HEK293 (cell line): ENCODE results near the gene AGAP1.
A peak's percentile ranks its signal among the peaks of the same experiment; 100 is the strongest.

ENCODE experiments used
- CTCF ChIA-PET: fragments of 350-600 bp; formaldehyde crosslinking; extraction: SDS; loops from one replicate; lab custom pipeline; 2021; ENCODE audit warnings: antibody characterized with exemption; lab: Yijun Ruan, JAX
- POLR2A ChIA-PET: fragments of 300-600 bp; formaldehyde crosslinking; extraction: SDS; loops from one replicate; lab custom pipeline; 2020; ENCODE audit warnings: antibody characterized with exemption, inconsistent platforms; lab: Yijun Ruan, JAX
- H3K27ac ChIP-seq: fragments of 200-500 bp; sonication (Bioruptor generic); 2 replicates; pipeline ENCODE4 v1.5.1; 2014; ENCODE audit warnings: low read depth, low read length, control low read depth, inconsistent platforms; ENCODE audit errors: extremely low read depth
- H3K36me3 ChIP-seq, 2 experiments: fragments of 200-500 bp in 1 of 2; sonication (Bioruptor generic) in 1 of 2; 1 replicate in 1 of 2; 2 replicates in 1 of 2; pipeline ENCODE4 v1.5.1; 2014 to 2017; ENCODE audit warnings: inconsistent platforms in 2 of 2, low read length in 2 of 2; ENCODE audit not compliant: control insufficient read depth in 2 of 2, insufficient read depth in 1 of 2
- H3K4me1 ChIP-seq: fragments of 200-500 bp; sonication (Bioruptor generic); 2 replicates; pipeline ENCODE4 v1.5.1; 2014; ENCODE audit warnings: mild to moderate bottlenecking, low read length, inconsistent platforms; ENCODE audit not compliant: control insufficient read depth, insufficient read depth
- H3K4me3 ChIP-seq: 2 replicates; pipeline ENCODE4 v1.5.1; 2011; ENCODE audit warnings: low read depth, mild to moderate bottlenecking, control low read depth, low read length, moderate library complexity
- H3K9me3 ChIP-seq: fragments of 200-500 bp; sonication (Bioruptor generic); 2 replicates; pipeline ENCODE4 v1.5.1; 2014; ENCODE audit warnings: low read depth, low read length, inconsistent platforms; ENCODE audit not compliant: control insufficient read depth, insufficient read depth
- AEBP2 ChIP-seq: fragments of 450-650 bp; formaldehyde crosslinking; IDR thresholded peaks from 2 replicates; pipeline ENCODE4 v1.5.1; 2016; ENCODE audit warnings: missing biosample characterization, missing genetic modification characterization, borderline replicate concordance
- ATF2 ChIP-seq: fragments of 450-650 bp; formaldehyde crosslinking; IDR thresholded peaks from 2 replicates; pipeline ENCODE4 v1.5.1; 2016; ENCODE audit warnings: missing biosample characterization, missing genetic modification characterization, low read depth
- BCL11B ChIP-seq: fragments of 450-650 bp; formaldehyde crosslinking; IDR thresholded peaks from 2 replicates; pipeline ENCODE4 v1.5.1; 2016; ENCODE audit warnings: low read depth, missing biosample characterization, missing genetic modification characterization
- FEZF1 ChIP-seq: fragments of 450-650 bp; formaldehyde crosslinking; IDR thresholded peaks from 2 replicates; pipeline ENCODE4 v1.5.1; 2016; ENCODE audit warnings: missing biosample characterization, missing genetic modification characterization
- HIC1 ChIP-seq: fragments of 450-650 bp; formaldehyde crosslinking; IDR thresholded peaks from 2 replicates; pipeline ENCODE4 v1.5.1; 2016; ENCODE audit warnings: missing biosample characterization, missing genetic modification characterization
- IKZF3 ChIP-seq: fragments of 450-650 bp; IDR thresholded peaks from 2 replicates; pipeline ENCODE4 v1.5.0; 2018; ENCODE audit warnings: missing biosample characterization, mild to moderate bottlenecking, missing genetic modification characterization, moderate library complexity
- KLF7 ChIP-seq: fragments of 450-650 bp; formaldehyde crosslinking; IDR thresholded peaks from 2 replicates; pipeline ENCODE4 v1.5.1; 2016; ENCODE audit warnings: missing biosample characterization, missing genetic modification characterization, borderline replicate concordance
- KLF8 ChIP-seq: fragments of 450-650 bp; formaldehyde crosslinking; IDR thresholded peaks from 2 replicates; pipeline ENCODE4 v1.5.1; 2016; ENCODE audit warnings: missing biosample characterization, missing genetic modification characterization
- MEIS1 ChIP-seq: sonication (generic); formaldehyde crosslinking; IDR thresholded peaks from 2 replicates; pipeline ENCODE4 v1.8.1; 2022; ENCODE audit warnings: missing genetic modification reagents, mild to moderate bottlenecking, borderline replicate concordance
- PRDM2 ChIP-seq: fragments of 450-650 bp; formaldehyde crosslinking; IDR thresholded peaks from 2 replicates; pipeline ENCODE4 v1.5.1; 2016; ENCODE audit warnings: missing biosample characterization, missing genetic modification characterization, borderline replicate concordance
- ZBTB48 ChIP-seq: fragments of 450-650 bp; formaldehyde crosslinking; IDR thresholded peaks from 2 replicates; pipeline ENCODE4 v1.5.1; 2016; ENCODE audit warnings: missing biosample characterization, missing genetic modification characterization
- ZEB2 ChIP-seq: fragments of 450-650 bp; formaldehyde crosslinking; IDR thresholded peaks from 2 replicates; pipeline ENCODE4 v1.5.1; 2016; ENCODE audit warnings: missing biosample characterization, missing genetic modification characterization
- ZFP3 ChIP-seq: fragments of 450-650 bp; formaldehyde crosslinking; IDR thresholded peaks from 2 replicates; pipeline ENCODE4 v1.5.1; 2016; ENCODE audit warnings: low read depth, missing biosample characterization, missing genetic modification characterization
- ZFP37 ChIP-seq: fragments of 450-650 bp; formaldehyde crosslinking; IDR thresholded peaks from 2 replicates; pipeline ENCODE4 v1.5.1; 2016; ENCODE audit warnings: missing biosample characterization, missing genetic modification characterization
- ZNF221 ChIP-seq: fragments of 450-650 bp; formaldehyde crosslinking; IDR thresholded peaks from 2 replicates; pipeline ENCODE4 v1.5.1; 2017; ENCODE audit warnings: missing biosample characterization, missing genetic modification characterization, borderline replicate concordance
- ZNF433 ChIP-seq: fragments of 450-650 bp; formaldehyde crosslinking; IDR thresholded peaks from 2 replicates; pipeline ENCODE4 v1.5.1; 2016; ENCODE audit warnings: missing biosample characterization, missing genetic modification characterization, low read depth
- ZNF544 ChIP-seq: fragments of 450-650 bp; formaldehyde crosslinking; IDR thresholded peaks from 2 replicates; pipeline ENCODE4 v1.5.0; 2017; ENCODE audit warnings: missing biosample characterization, missing genetic modification characterization
- ZNF654 ChIP-seq: fragments of 450-650 bp; formaldehyde crosslinking; IDR thresholded peaks from 2 replicates; pipeline ENCODE4 v1.5.1; 2016; ENCODE audit warnings: low read depth, missing biosample characterization, missing genetic modification characterization
- ZNF704 ChIP-seq: fragments of 450-650 bp; formaldehyde crosslinking; IDR thresholded peaks from 2 replicates; pipeline ENCODE4 v1.5.1; 2016; ENCODE audit warnings: missing biosample characterization, missing genetic modification characterization
- ZNF76 ChIP-seq: fragments of 450-650 bp; formaldehyde crosslinking; IDR thresholded peaks from 2 replicates; pipeline ENCODE4; 2016; ENCODE audit warnings: low read depth, missing biosample characterization, missing genetic modification characterization, borderline replicate concordance
- ZNF843 ChIP-seq: fragments of 450-650 bp; formaldehyde crosslinking; IDR thresholded peaks from 2 replicates; pipeline ENCODE4 v1.5.1; 2016; ENCODE audit warnings: missing biosample characterization, missing genetic modification characterization

AGAP1 gene

GRCh38 chr2:236180076-236180816 lies 686.4 kb downstream of the AGAP1 start (continued):
- no peak for TF ChIP-seq ZNF433
- TF ChIP-seq FEZF1 (tag by site-specific recombination): no peak
- TF ChIP-seq BCL11B (tag by site-specific recombination): peak; percentile 65
- no peak for TF ChIP-seq ZFP37 (tag by site-specific recombination)
- TF ChIP-seq HIC1: peak; percentile 37; the same call in 1 of the 2 replicates
- TF ChIP-seq ZNF843 (tag by site-specific recombination): 0 out of 2 replicates have a peak, but pooled peaks have one; percentile 19
- no peak for TF ChIP-seq AEBP2 (tag by site-specific recombination)
- no peak for TF ChIP-seq ZNF76 (tag by site-specific recombination)
- no peak for TF ChIP-seq ZNF544 (tag by site-specific recombination)
- TF ChIP-seq ZNF704 (tag by site-specific recombination): no peak

GRCh38 chr2:236180831-236181453 lies 687.1 kb downstream of the AGAP1 start:
- H3K4me3 ChIP-seq: no peak overlapping the region
- POLR2A ChIA-PET: interaction anchor here (1.0 kb wide), 1 partner anchor 401 kb away, joined by 3 read pairs; no protein-coding TSS in a partner anchor
- H3K9me3 ChIP-seq: no peaks in the 10 kb centered on the region
- CTCF ChIA-PET: interaction anchor here (0.6 to 8.2 kb wide), 37 partner anchors 9 to 1520 kb away, joined by 3 to 146 read pairs (median 4); no protein-coding TSS in a partner anchor
- no peak overlapping the region for H3K27ac ChIP-seq
- no peaks in the 10 kb centered on the region for H3K36me3 ChIP-seq
- H3K4me1 ChIP-seq: peaks cover 4% of the 10 kb centered on the region; the same call in 1 of the 2 replicates
- TF ChIP-seq MEIS1 (CRISPR knock-in tag) (no peak), ATF2 (no peak), ZFP37 (tag by site-specific recombination) (no peak), ZEB2 (no peak), ZNF704 (tag by site-specific recombination) (no peak), ZNF221 (tag by site-specific recombination) (no peak), PRDM2 (no peak), KLF8 (no peak), ZNF654 (tag by site-specific recombination) (peak; percentile 72), ZFP3 (tag by site-specific recombination) (no peak), ZBTB48 (no peak), IKZF3 (tag by site-specific recombination) (peak; percentile 48; the same call in 1 of the 2 replicates), KLF7 (tag by site-specific recombination) (no peak)
